Hematopoietic multipotent progenitor cell (in vitro differentiated cells): ENCODE data around the gene LRIT2. TPM values are rescaled to one million over a fixed set of nuclear protein-coding genes. Genes with fewer than 3 reads are reported as not detected.

ENCODE experiments used
- DNase-seq, 3 donors: peaks; one replicate each; pipeline ENCODE4 v3.0.0-alpha.2; 2011 to 2015; ENCODE audit warnings: low read depth in 2 of 3, low spot score in 2 of 3
- total RNA-seq: library from RNA; depleted of rRNA; stranded (reverse); fragments of >200 nt; gene quantifications from one replicate; pipeline ENCODE4 v1.2.3, GENCODE V29; 2012

The LRIT2 gene
- total RNA-seq, 1 donor = not detected

DNA sequence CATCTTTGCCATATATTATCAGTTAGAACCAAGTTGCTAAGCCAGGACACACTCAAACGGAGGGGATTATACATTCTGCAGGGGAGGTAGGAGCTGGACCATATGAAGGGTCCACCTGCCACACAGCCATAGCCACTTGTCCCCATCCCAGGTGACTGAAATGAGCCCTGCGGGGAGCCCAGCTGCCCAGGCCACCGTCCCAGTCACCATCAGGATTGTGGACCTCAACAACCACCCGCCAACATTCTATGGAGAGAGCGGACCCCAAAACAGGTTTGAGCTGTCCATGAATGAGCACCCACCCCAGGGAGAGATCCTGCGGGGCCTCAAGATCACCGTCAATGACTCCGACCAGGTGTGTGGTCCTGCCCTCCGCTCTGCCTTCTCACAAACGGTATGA, 17.3 kb downstream of the LRIT2 start:
- DNase-seq = no peak

- DNase-seq = no peak
Measured at GRCh38 chr10:84205853-84206525, 19.4 kb downstream of the LRIT2 start.

DNA sequence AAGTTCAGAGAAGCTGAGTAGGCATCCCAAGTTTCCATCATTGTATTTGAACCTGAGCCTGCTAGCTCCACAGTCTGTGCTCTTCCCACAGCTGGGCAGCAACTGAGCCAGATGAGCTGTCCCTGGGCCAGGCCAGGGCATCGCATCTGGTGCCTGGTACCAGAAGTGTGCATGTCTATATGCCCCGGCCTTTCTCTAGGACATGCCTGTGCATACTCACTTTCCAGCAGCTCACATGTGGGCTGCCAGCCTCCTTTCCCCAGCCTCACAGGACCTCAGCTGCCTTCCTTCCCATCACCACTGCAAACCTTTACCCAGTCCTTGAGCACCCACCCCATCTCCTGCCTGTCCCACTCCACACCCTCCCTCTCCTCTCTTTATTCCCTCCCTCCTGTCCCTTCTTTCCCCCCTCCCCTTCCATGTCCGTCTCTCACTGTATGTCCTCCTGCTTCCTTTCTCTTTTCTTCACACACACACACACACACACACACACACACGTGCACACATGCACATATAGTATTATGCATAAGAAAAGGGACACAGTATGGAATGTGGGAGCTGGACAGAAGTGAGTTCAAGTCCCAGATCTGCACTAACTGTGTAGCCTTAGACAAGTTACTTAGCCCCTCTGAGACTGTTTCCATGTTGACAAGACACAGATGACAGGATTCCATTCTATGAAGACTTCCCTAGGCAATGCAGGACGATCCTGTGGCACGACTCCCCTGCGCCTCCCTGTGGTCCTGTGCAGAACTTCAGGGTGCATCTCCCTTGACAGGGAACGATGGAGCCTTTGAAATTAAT, 20.1 kb downstream of the LRIT2 start:
- peak in 2 of 3 donors; percentile 44 to 71 for DNase-seq

DNA sequence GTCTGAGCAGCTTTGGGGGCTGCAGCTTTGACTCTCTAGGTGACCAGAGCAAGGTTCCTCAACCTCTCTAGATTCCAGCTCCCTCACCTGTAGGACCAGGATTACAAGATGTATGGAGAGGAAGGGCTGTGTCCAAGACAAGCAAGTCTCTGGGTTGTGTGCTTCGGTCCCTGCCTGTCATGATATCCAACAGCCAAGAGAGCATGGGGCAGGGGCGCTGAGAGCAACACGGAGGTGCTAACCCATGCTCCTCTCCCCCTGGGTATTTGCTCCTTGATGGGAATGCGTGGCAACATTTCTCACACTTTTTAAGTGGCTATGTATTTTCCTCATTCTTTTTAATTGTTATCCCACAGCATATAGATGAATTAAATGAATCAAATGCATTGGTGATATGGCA, 20.7 kb downstream of the LRIT2 start:
- no peak for DNase-seq

GRCh38 chr10:84204122-84204521, 21.2 kb downstream of the LRIT2 start:
- DNase-seq = no peak

GRCh38 chr10:84202349-84202748, 23.0 kb downstream of the LRIT2 start:
- no peak for DNase-seq

DNA sequence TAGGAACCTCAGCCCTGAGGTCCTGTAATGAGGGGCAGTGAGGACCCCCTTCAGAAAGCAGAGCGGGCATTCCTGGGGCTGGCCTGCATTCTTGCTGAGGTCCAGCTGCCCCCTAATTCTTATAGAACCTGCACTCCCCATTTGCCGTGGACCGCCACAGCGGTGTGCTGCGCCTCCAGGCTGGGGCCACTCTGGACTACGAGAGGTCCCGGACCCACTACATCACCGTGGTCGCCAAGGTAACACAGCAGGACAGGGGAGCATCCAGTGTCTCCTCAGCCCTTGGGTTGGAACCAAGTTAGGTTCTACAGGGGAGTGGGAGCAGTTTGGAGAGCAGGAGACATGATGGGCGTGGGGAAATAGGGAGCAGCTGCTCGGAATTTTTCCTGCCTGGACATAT, 23.7 kb downstream of the LRIT2 start:
- no peak for DNase-seq

DNA sequence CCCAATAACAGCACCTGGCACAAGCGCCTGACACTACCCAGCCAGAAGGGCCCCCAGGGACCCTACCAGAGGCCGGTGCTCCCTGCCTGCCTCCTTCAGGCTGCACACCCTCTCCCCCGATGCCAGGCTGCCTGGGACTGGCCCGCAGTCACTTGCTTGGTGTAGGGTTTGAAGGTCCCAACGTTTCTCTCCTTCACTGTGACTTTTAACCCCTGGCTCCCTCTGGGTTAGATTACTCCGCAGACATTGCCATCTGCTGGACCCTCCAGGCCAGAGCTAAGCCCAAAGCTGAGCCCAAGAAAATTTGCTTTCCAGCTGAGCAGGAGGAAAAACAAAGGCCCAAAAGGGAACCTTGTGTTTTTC, 24.1 kb downstream of the LRIT2 start:
- no peak for DNase-seq

GRCh38 chr10:84200537-84201243, 24.7 kb downstream of the LRIT2 start:
- DNase-seq = no peak

DNA sequence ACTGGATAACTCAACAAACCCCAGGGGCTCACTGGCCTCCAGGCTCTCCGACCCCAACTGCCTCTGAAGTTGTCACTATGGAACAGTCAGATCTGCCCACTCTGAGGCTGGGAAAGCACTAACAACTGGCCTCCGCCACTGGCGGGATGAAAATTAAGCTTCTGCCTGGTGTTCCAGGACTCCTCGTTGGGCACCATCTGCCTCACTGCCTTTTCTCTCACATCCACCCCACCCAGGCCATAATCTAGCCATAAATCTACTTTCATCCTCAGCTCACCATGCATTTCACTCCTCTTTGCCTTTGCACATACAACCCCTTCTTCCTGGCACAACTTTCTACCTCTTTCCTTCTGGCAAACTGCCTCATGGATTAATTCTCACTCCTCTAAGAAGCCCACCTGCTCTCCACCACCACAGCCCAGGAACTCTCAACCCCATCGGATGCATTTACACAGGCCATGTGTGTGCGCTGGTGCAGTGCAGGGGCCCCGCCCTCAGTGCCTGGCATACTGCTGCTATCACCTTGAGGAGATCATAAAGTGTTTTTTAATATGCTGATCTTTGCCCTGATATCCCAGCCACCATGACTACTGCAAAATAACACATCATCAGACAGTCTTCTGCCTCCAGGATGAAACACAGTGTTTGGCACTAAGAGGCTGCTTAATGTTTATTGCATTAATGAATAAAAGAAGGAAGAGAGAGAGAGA, 27.0 kb downstream of the LRIT2 start:
- no peak for DNase-seq

GRCh38 chr10:84197643-84198042, 27.7 kb downstream of the LRIT2 start:
- DNase-seq = no peak

DNA sequence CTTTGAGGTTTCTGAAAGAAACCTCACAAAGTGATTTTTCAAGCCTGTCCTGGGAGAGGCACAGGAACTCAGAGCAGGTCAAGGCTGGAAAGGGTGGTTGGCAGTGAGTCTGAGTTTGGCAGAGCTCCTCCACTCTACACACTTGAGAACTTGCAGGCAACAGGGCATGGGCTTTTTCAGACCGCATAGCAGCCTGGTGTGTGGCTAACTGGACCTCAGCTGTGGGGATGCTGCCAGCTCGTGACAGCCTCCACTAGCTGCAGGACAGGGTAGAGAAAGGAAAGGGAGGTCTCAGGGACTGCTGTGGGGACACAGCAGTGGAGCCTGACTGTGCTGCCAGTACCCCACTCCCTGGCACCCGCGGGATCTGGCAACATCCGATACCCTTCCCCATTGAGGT, 28.4 kb downstream of the LRIT2 start:
- no peak for DNase-seq

DNA sequence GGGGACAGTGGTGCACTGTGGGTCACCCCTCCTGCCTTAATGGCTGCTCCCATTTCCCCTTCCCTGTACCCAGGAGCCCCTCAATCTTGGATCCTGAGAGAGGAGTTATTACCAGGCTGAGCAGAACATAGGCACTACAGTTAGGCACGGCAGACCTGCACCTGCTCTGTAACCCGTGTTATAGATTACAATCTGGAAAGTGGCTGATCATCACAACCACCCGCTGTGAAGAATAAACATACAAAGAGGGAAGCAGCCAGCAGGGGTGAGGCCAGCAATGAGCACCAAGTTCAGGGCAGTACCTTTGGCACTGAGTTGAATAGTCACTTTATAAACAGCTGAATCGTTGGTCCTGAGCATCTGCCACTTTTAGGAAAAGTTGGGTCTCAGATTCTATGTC, 29.3 kb downstream of the LRIT2 start:
- peak in 1 of 3 donors; percentile 24 for DNase-seq

- DNase-seq = no peak
Measured at GRCh38 chr10:84195044-84195830, 30.1 kb downstream of the LRIT2 start.

DNA sequence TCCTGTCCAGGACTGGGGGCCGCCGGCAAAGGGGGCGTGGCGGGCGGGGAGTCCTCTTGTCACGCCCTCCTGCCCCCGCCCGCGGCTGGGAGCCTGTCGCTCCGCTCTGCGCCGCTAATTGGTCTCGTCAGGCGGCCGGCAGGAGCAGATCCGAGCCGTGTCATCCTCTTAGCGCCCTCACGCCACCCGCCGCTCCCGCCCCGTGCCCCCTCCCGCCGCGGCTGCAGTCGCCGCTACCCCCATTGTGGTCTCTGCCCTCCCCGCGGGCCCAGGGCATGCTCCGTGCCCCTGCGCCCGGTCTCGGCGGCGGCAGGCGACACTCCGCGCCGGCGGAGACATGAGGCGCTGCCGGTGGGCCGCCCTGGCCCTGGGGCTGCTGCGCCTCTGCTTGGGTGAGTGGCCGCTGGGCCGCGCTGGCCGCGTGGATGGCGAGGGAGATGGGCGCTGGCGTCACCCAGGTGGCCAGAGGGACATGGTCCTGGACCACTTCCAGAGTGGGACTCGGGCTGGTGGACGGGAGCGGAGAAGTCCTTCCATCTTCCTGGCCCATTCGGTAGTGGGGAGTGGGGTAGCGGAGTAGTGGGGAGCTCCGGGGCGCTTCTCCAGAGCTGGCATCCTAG, 30.8 kb downstream of the LRIT2 start, which contains the start of gene CDHR1:
Gene CDHR1 (plus strand): TSS at position 114 of the 620 bp plus-strand sequence. CDS start 224 bp downstream, at position 338.
- peak in 2 of 3 donors; percentile 39 to 47 for DNase-seq

- DNase-seq = peak in 1 of 3 donors; percentile 11
Measured at GRCh38 chr10:84193846-84194423, 31.4 kb downstream of the LRIT2 start.

DNA sequence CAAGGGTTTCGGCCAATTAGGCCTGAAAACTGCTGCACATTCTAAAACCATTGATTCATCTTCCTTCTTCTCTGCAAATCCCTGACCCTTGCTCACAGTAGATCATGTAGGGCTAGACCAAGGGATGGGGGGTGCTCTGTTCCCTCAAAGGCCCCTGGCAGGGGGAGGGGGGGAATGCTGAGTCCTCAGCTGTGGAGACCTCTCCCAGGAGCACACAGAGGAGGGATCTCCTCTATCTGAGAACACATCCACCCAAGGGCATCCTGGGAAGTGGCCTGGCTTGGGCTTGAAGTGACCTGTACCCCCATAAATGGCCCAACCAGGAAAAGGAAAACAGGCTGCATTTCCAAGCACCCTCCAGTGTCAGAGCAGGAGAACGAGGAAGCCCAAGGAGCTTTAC, 32.0 kb downstream of the LRIT2 start:
- no peak for DNase-seq

DNA sequence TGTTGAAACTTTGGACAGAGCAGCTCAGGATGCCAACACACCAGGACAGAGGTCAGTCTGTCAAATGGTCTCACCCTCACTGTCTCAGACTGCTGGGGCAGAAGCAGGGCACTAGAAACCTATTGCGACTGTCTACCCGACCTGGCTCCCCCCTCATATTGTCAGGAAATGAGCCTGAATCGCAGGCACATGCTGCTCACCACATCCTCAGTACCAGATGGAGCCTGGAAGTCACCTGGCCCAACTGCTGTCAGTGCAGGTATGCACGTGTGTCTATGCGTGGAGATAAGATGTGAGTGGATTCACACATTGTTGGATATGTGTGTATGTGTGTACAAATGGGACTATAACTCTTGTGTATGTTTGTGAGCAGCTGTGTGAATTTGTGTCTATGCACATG, 34.2 kb downstream of the LRIT2 start:
- no peak for DNase-seq

DNA sequence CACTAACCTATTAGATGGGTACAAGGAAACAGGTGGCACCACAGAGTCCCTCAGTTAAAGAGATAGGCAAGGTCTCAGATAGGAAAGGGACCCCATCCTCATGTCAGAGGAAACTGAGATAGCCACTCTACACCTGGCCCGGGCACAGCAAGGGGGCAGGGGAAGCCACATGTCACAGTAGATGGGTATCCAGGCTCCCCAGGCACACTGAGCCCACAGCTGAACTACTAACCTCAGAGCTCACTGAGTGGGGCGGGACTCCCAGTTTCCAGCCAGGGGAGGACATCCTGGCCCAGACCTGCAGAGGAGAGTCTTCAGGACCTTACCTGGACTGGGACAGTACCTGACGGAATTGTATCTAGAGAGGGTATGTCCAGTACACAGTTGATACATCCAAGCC, 34.7 kb downstream of the LRIT2 start:
- DNase-seq = no peak
